GM12878 (cell line): Measurements from ENCODE around the gene NOP9. TPM values are rescaled to one million over a fixed set of nuclear protein-coding genes. Genes with fewer than 3 reads are reported as not detected.

Experiments used
- ATAC-seq: fragments of 200-7000 bp; cut with Tn5 transposase; 3 replicates; pipeline ENCODE4 v1.9.1; 2020; ENCODE audit warnings: mild to moderate bottlenecking, moderate library complexity
- BruUV-seq: library from RNA; stranded (reverse); fragments of 400-500 nt; replicated peaks from 2 replicates; lab custom pipeline; 2021; lab: Mats Ljungman, UMichigan
- CTCF ChIA-PET: fragments of 300-600 bp; sonication (Branson Sonifier 250); formaldehyde crosslinking; extraction: SDS; loops from one replicate; lab custom pipeline; 2021; ENCODE audit warnings: inconsistent platforms; lab: Yijun Ruan, JAX
- POLR2A ChIA-PET: fragments of 350-600 bp; formaldehyde crosslinking; extraction: SDS; loops from one replicate; lab custom pipeline; 2021; ENCODE audit warnings: inconsistent platforms; lab: Charles Lee
- RAD21 ChIA-PET: fragments of 300-600 bp; sonication (Branson Sonifier 250); formaldehyde crosslinking; loops from one replicate; lab custom pipeline; 2023; ENCODE audit warnings: antibody characterized with exemption; ENCODE audit not compliant: unreplicated experiment; lab: Charles Lee
- SMC1A ChIA-PET: fragments of 300-600 bp; sonication (Branson Sonifier 250); formaldehyde crosslinking; loops from one replicate; lab custom pipeline; 2023; ENCODE audit not compliant: unreplicated experiment, uncharacterized antibody; lab: Charles Lee
- DNase-seq: peaks from one replicate; pipeline ENCODE4 v3.0.0-alpha.2; 2011; ENCODE audit warnings: low read depth, low spot score
- FAIRE-seq: peaks from 3 replicates; lab custom pipeline; 2011; peaks lifted over from hg19 to GRCh38; lab: Jason Lieb, UNC
- H2AFZ ChIP-seq: 2 replicates; pipeline ENCODE4 v1.6.0; 2011; ENCODE audit warnings: low read depth, low read length, control low read depth; ENCODE audit not compliant: control insufficient read depth
- H3K27ac ChIP-seq: 2 replicates; pipeline ENCODE4 v1.5.1; 2011; ENCODE audit warnings: control low read depth; ENCODE audit not compliant: control insufficient read depth, insufficient read depth
- H3K27me3 ChIP-seq, 2 experiments: replicated peaks in 1 of 2; 2 replicates each; pipeline versions ENCODE4 v1.6.0 to v1.6.1; 2011; ENCODE audit warnings: low read length in 1 of 2; ENCODE audit not compliant: control insufficient read depth in 2 of 2, insufficient read depth in 2 of 2
- H3K36me3 ChIP-seq, 2 experiments: 2 replicates each; pipeline ENCODE4 v1.5.1; 2011; ENCODE audit warnings: low read length in 1 of 2; ENCODE audit not compliant: control insufficient read depth in 2 of 2, insufficient read depth in 2 of 2
- H3K4me1 ChIP-seq: 2 replicates; pipeline ENCODE4 v1.6.1; 2011; ENCODE audit warnings: mild to moderate bottlenecking, low read length, moderate library complexity, mixed read lengths; ENCODE audit not compliant: control insufficient read depth, insufficient read depth
- H3K4me2 ChIP-seq: 2 replicates; pipeline ENCODE4 v1.6.0; 2011; ENCODE audit warnings: control low read depth; ENCODE audit not compliant: control insufficient read depth, insufficient read depth
- H3K4me3 ChIP-seq: fragments of 200-600 bp; sonication (generic); 2 replicates; pipeline ENCODE4 v1.5.1; 2016
- H3K79me2 ChIP-seq: 2 replicates; pipeline ENCODE4 v1.6.0; 2011; ENCODE audit warnings: low read length; ENCODE audit not compliant: control insufficient read depth, insufficient read depth
- H3K9ac ChIP-seq: 2 replicates; pipeline ENCODE4 v1.8.0; 2011; ENCODE audit warnings: low read length, control low read depth, mixed read lengths; ENCODE audit not compliant: control insufficient read depth, insufficient read depth
- H3K9me3 ChIP-seq: replicated peaks from 3 replicates; pipeline ENCODE4 v1.5.1; 2011; ENCODE audit warnings: mild to moderate bottlenecking, low read length; ENCODE audit not compliant: control insufficient read depth, insufficient read depth
- H4K20me1 ChIP-seq: 2 replicates; pipeline ENCODE4 v1.6.0; 2011; ENCODE audit not compliant: control insufficient read depth, insufficient read depth
- GABPA ChIP-seq: IDR thresholded peaks from 2 replicates; pipeline ENCODE4 v1.6.1; 2014; ENCODE audit warnings: antibody characterized with exemption, low read depth, mild to moderate bottlenecking, inconsistent platforms
- NFIC ChIP-seq: IDR thresholded peaks from 2 replicates; pipeline ENCODE4 v1.6.1; 2012; ENCODE audit warnings: low read depth, mild to moderate bottlenecking, inconsistent platforms, low read length, moderate library complexity
- NFYA ChIP-seq: IDR thresholded peaks from 2 replicates; pipeline ENCODE4 v1.6.1; 2011; ENCODE audit warnings: low read depth, mild to moderate bottlenecking, low read length, improper control_type of control experiment, borderline replicate concordance
- PAX8 ChIP-seq: fragments of 450-650 bp; IDR thresholded peaks from 2 replicates; pipeline ENCODE4 v1.6.1; 2017; ENCODE audit warnings: mild to moderate bottlenecking, moderate library complexity
- TCF7 ChIP-seq: IDR thresholded peaks from 2 replicates; pipeline ENCODE4 v1.6.1; 2014; ENCODE audit warnings: antibody characterized with exemption, borderline replicate concordance
- WRNIP1 ChIP-seq: IDR thresholded peaks from 2 replicates; pipeline ENCODE4 v1.6.1; 2011; ENCODE audit warnings: low read depth, low read length, improper control_type of control experiment, borderline replicate concordance
- ZNF217 ChIP-seq: fragments of 450-650 bp; IDR thresholded peaks from 2 replicates; pipeline ENCODE4 v1.6.1; 2017; ENCODE audit warnings: antibody characterized with exemption, mild to moderate bottlenecking
- ZNF24 ChIP-seq: fragments of 450-650 bp; IDR thresholded peaks from 2 replicates; pipeline ENCODE4 v1.6.1; 2017; ENCODE audit warnings: antibody characterized with exemption, mild to moderate bottlenecking
- WGBS: methylation state at CpG from one replicate; pipeline ENCODE4 v1.1.6; 2016; ENCODE audit warnings: low lambda C conversion rate; ENCODE audit not compliant: insufficient replicate concordance, insufficient coverage; ENCODE audit errors: missing lambda C conversion rate; 5-methylcytosine and 5-hydroxymethylcytosine counted together
- in situ Hi-C: fragments of 300-500 bp; cut with MboI; formaldehyde crosslinking; loops from 9 replicates; pipeline ENCODE4 v1.14.3; 2018; ENCODE audit warnings: mixed read lengths
- intact Hi-C: fragments of 100-400 bp; cut with micrococcal nuclease; formaldehyde crosslinking; loops from one replicate; pipeline ENCODE4 v1.14.2; 2022; ENCODE audit not compliant: unreplicated experiment
- polyA plus RNA-seq, 11 experiments: library from polyadenylated mRNA; depleted of rRNA in 4 of 11; unstranded in 6 of 11; stranded (reverse) in 5 of 11; fragments of >200 nt; fragmentation: Nextera tagmentation in 4 of 11; fragmentation: Illumina TruSeq in 1 of 11; extraction: Ambion mirVana in 4 of 11; extraction: Trizol in 1 of 11; gene quantifications; 1 replicate in 1 of 11; 2 replicates in 10 of 11; pipeline versions ENCODE4 v1.2.1 to v1.2.3, GENCODE V29; 2011 to 2016; ENCODE audit warnings: inconsistent platforms in 2 of 11, missing spikeins in 2 of 11, low read depth in 1 of 11
- total RNA-seq, 4 experiments: library from RNA; depleted of rRNA in 3 of 4; stranded (reverse); fragments of >200 nt in 3 of 4; fragmentation: Illumina TruSeq in 1 of 4; extraction: Trizol in 1 of 4; gene quantifications; 2 replicates each; pipeline versions ENCODE4 v1.2.1 to v1.2.3, GENCODE V29; 2013 to 2021
- TF ChIP-seq, protein P1 (sequence below): fragments of 450-650 bp; formaldehyde crosslinking; IDR thresholded peaks from 2 replicates; pipeline ENCODE4 v1.4.0; 2020; ENCODE audit warnings: mild to moderate bottlenecking, moderate library complexity
- TF ChIP-seq, protein P2 (sequence below): fragments of 450-650 bp; IDR thresholded peaks from 2 replicates; pipeline ENCODE4 v1.6.1; 2016; ENCODE audit warnings: mild to moderate bottlenecking, moderate library complexity, borderline replicate concordance
- TF ChIP-seq, protein P3 (sequence below): fragments of 450-650 bp; IDR thresholded peaks from 2 replicates; pipeline ENCODE4 v1.6.1; 2018; ENCODE audit warnings: borderline replicate concordance, mild to moderate bottlenecking; ENCODE audit not compliant: partially characterized antibody

The NOP9 gene
- total and polyA plus RNA-seq, 10 of the 15 experiments (the other 5 are each of a cell fraction or from before 2014, with no cell fraction given): 2.4 to 43.9 (median 20.3) TPM

DNA sequence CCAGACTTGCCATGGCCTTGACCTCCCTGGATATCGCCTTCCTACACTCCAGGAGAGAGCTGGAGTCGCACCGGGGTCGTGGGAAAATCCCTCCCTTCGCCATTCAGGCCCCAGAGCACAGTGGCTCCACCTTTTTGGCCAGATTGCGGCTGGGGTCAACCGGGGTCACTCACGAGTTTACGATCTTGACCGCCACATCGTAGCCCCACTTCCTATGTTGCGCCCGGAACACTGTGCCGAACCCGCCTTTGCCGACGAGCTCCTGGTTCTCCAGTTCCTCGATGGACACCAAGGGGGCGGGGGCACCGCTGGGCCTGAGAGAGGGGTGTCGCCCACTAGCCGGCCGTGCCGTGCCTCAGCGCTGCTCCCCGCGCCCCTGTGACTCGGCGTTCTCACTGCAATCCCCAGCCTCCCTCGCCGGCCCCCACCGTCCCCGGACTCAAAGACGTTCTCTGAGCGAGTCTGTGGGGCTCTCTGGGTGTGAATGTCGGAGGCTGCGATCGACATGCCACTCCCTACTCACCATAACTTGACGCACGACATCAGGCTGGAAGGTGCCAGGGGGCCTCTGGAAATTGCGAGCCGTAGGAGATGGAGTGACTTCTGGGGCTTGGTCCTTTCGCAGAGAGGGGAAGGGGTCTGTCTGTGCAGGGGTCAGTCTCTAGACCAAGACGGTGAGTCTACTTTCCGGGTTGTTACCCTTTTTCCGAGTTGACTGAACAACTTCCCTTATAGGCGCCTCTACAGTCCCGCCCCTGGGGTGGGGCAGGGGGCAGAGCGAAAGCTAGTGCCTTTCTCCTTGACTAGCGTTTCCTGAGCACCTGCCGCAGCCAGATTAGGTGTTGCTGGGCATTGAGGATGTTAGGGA is 39.9 kb downstream of the NOP9 start, which contains the start of gene RIPK3:
TSS of gene RIPK3 (minus strand) at position 708 of the 868 bp plus-strand sequence. CDS start at position 543, 165 bp downstream.
- peak within 1 kb of the TSS; percentile 97 for H2AFZ ChIP-seq
- RAD21 ChIA-PET: interaction anchor here (0.5 to 5.7 kb wide), 5 partner anchors 26 to 96 kb away, joined by 3 to 45 read pairs (median 4); partner anchors contain the start of genes CBLN3, CIDEB and KHNYN
- H3K9ac ChIP-seq: peak within 1 kb of the TSS; percentile 74
- H4K20me1 ChIP-seq: no peaks in the 10 kb centered on the region
- H3K4me1 ChIP-seq: peaks cover 6% of the 10 kb centered on the region; the same call in 1 of the 2 replicates
- SMC1A ChIA-PET: interaction anchor here (0.6 to 7.7 kb wide), 10 partner anchors 12 to 761 kb away, joined by 3 to 73 read pairs (median 3); partner anchors contain the start of genes JPH4 and KHNYN
- H3K79me2 ChIP-seq: no peaks in the 10 kb centered on the region
- FAIRE-seq (peak; percentile 47), ATAC-seq (peak; percentile 95), DNase-seq (peak; percentile 36)
- CTCF ChIA-PET: interaction anchor here (0.8 to 16.6 kb wide), 13 partner anchors 11 to 229 kb away, joined by 3 to 452 read pairs (median 6); partner anchors contain the start of genes CBLN3, CIDEB, KHNYN and SDR39U1
- POLR2A ChIA-PET: interaction anchor here (0.5 to 4.7 kb wide), 9 partner anchors 18 to 119 kb away, joined by 3 to 23 read pairs (median 4); partner anchors contain the start of genes CBLN3, KHNYN and LTB4R2
- TSS peak; percentile 83 for BruUV-seq
- peak within 1 kb of the TSS; percentile 93 for H3K4me3 ChIP-seq
- no peaks in the 10 kb centered on the region; a peak in 1 of 4 replicates for H3K36me3 ChIP-seq
- intact Hi-C loops: no loop called here
- peaks cover 0 to 3% of the 10 kb centered on the region in 2 experiments; a peak in 1 of 4 replicates for H3K27me3 ChIP-seq
- peak within 1 kb of the TSS; percentile 34; the same call in 1 of the 2 replicates for H3K27ac ChIP-seq
- 11% methylated on average over 48 of the region's 51 CpGs for WGBS
- peak within 1 kb of the TSS; percentile 84 for H3K4me2 ChIP-seq
- in situ Hi-C loops: no loop called here
- H3K9me3 ChIP-seq: no peaks in the 10 kb centered on the region
- TF ChIP-seq WRNIP1 (no peak), NFYA (no peak), GABPA (no peak), ZNF217 (no peak), NFIC (no peak), TCF7 (no peak), PAX8 (no peak), ZNF24 (no peak)
- TF ChIP-seq, protein P1, sequence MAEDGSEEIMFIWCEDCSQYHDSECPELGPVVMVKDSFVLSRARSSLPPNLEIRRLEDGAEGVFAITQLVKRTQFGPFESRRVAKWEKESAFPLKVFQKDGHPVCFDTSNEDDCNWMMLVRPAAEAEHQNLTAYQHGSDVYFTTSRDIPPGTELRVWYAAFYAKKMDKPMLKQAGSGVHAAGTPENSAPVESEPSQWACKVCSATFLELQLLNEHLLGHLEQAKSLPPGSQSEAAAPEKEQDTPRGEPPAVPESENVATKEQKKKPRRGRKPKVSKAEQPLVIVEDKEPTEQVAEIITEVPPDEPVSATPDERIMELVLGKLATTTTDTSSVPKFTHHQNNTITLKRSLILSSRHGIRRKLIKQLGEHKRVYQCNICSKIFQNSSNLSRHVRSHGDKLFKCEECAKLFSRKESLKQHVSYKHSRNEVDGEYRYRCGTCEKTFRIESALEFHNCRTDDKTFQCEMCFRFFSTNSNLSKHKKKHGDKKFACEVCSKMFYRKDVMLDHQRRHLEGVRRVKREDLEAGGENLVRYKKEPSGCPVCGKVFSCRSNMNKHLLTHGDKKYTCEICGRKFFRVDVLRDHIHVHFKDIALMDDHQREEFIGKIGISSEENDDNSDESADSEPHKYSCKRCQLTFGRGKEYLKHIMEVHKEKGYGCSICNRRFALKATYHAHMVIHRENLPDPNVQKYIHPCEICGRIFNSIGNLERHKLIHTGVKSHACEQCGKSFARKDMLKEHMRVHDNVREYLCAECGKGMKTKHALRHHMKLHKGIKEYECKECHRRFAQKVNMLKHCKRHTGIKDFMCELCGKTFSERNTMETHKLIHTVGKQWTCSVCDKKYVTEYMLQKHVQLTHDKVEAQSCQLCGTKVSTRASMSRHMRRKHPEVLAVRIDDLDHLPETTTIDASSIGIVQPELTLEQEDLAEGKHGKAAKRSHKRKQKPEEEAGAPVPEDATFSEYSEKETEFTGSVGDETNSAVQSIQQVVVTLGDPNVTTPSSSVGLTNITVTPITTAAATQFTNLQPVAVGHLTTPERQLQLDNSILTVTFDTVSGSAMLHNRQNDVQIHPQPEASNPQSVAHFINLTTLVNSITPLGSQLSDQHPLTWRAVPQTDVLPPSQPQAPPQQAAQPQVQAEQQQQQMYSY (CRISPR knock-in tag): no peak
- TF ChIP-seq, protein P2, sequence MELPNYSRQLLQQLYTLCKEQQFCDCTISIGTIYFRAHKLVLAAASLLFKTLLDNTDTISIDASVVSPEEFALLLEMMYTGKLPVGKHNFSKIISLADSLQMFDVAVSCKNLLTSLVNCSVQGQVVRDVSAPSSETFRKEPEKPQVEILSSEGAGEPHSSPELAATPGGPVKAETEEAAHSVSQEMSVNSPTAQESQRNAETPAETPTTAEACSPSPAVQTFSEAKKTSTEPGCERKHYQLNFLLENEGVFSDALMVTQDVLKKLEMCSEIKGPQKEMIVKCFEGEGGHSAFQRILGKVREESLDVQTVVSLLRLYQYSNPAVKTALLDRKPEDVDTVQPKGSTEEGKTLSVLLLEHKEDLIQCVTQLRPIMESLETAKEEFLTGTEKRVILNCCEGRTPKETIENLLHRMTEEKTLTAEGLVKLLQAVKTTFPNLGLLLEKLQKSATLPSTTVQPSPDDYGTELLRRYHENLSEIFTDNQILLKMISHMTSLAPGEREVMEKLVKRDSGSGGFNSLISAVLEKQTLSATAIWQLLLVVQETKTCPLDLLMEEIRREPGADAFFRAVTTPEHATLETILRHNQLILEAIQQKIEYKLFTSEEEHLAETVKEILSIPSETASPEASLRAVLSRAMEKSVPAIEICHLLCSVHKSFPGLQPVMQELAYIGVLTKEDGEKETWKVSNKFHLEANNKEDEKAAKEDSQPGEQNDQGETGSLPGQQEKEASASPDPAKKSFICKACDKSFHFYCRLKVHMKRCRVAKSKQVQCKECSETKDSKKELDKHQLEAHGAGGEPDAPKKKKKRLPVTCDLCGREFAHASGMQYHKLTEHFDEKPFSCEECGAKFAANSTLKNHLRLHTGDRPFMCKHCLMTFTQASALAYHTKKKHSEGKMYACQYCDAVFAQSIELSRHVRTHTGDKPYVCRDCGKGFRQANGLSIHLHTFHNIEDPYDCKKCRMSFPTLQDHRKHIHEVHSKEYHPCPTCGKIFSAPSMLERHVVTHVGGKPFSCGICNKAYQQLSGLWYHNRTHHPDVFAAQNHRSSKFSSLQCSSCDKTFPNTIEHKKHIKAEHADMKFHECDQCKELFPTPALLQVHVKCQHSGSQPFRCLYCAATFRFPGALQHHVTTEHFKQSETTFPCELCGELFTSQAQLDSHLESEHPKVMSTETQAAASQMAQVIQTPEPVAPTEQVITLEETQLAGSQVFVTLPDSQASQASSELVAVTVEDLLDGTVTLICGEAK: no peak; the same call in 1 of the 2 replicates
- TF ChIP-seq, protein P3, sequence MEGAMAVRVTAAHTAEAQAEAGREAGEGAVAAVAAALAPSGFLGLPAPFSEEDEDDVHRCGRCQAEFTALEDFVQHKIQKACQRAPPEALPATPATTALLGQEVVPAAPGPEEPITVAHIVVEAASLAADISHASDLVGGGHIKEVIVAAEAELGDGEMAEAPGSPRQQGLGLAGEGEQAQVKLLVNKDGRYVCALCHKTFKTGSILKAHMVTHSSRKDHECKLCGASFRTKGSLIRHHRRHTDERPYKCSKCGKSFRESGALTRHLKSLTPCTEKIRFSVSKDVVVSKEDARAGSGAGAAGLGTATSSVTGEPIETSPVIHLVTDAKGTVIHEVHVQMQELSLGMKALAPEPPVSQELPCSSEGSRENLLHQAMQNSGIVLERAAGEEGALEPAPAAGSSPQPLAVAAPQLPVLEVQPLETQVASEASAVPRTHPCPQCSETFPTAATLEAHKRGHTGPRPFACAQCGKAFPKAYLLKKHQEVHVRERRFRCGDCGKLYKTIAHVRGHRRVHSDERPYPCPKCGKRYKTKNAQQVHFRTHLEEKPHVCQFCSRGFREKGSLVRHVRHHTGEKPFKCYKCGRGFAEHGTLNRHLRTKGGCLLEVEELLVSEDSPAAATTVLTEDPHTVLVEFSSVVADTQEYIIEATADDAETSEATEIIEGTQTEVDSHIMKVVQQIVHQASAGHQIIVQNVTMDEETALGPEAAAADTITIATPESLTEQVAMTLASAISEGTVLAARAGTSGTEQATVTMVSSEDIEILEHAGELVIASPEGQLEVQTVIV: no peak
